KOPT-K1 (cell line): ENCODE results near the gene ANKRD34A.
"Not testable (repeated sequence)": the region's sequence is repeated elsewhere in the genome, so short reads cannot be mapped to it uniquely, and the experiment has no call there.

Experiments
- H3K27ac ChIP-seq: fragments of 200-600 bp; sonication (generic); 2 replicates; pipeline ENCODE4 v1.5.1; 2016; ENCODE audit warnings: antibody characterized with exemption, mild to moderate bottlenecking, low read depth, low read length; ENCODE audit not compliant: poor library complexity, severe bottlenecking
- H3K36me3 ChIP-seq: fragments of 200-600 bp; sonication (generic); 2 replicates; pipeline ENCODE4 v1.5.1; 2017; ENCODE audit warnings: antibody characterized with exemption, mild to moderate bottlenecking, low read length, moderate library complexity; ENCODE audit not compliant: insufficient read depth
- H3K9me3 ChIP-seq: fragments of 200-600 bp; sonication (generic); 2 replicates; pipeline ENCODE4 v1.5.1; 2017; ENCODE audit warnings: antibody characterized with exemption, low read length, mild to moderate bottlenecking; ENCODE audit not compliant: insufficient read depth, poor library complexity, severe bottlenecking

ANKRD34A gene

GRCh38 chr1:145949219-145949618 is 15.2 kb downstream of the ANKRD34A start:
- no peak overlapping the region for H3K27ac ChIP-seq

GRCh38 chr1:145947551-145947950 is 16.8 kb downstream of the ANKRD34A start:
- Histone ChIP-seq H3K27ac (no peak overlapping the region), H3K9me3 (no peaks in the 10 kb centered on the region), H3K36me3 (peaks cover 70% of the 10 kb centered on the region)

More at GRCh38 chr1:145949219-145949618, 15.2 kb downstream of the ANKRD34A start:
- Histone ChIP-seq H3K36me3 (peaks cover 64% of the 10 kb centered on the region), H3K9me3 (no peaks in the 10 kb centered on the region)

GRCh38 chr1:145946477-145946986 is 17.8 kb downstream of the ANKRD34A start:
- H3K36me3 ChIP-seq, result peaks cover 76% of the 10 kb centered on the region
- no peak overlapping the region for H3K27ac ChIP-seq
- no peaks in the 10 kb centered on the region for H3K9me3 ChIP-seq

- Histone ChIP-seq H3K9me3 (no peaks in the 10 kb centered on the region), H3K27ac (no peak overlapping the region), H3K36me3 (peaks cover 79% of the 10 kb centered on the region)
Measured at GRCh38 chr1:145944532-145944931, 19.8 kb downstream of the ANKRD34A start.

GRCh38 chr1:145942871-145943270 is 21.5 kb downstream of the ANKRD34A start:
- no peak overlapping the region for H3K27ac ChIP-seq
- H3K36me3 ChIP-seq, result peaks cover 65% of the 10 kb centered on the region
- H3K9me3 ChIP-seq, result no peaks in the 10 kb centered on the region

- no peaks in the 10 kb centered on the region for H3K9me3 ChIP-seq
- H3K36me3 ChIP-seq, result peaks cover 65% of the 10 kb centered on the region
- no peak overlapping the region for H3K27ac ChIP-seq
Measured at GRCh38 chr1:145942405-145942804, 22.0 kb downstream of the ANKRD34A start.

GRCh38 chr1:145937436-145937835 is 26.9 kb downstream of the ANKRD34A start:
- H3K27ac ChIP-seq, result no peak overlapping the region
- H3K36me3 ChIP-seq, result peaks cover 59% of the 10 kb centered on the region
- no peaks in the 10 kb centered on the region for H3K9me3 ChIP-seq

GRCh38 chr1:145936247-145936646 is 28.1 kb downstream of the ANKRD34A start:
- peaks cover 50% of the 10 kb centered on the region for H3K36me3 ChIP-seq

GRCh38 chr1:145935708-145936107 is 28.7 kb downstream of the ANKRD34A start:
- H3K9me3 ChIP-seq, result no peaks in the 10 kb centered on the region
- no peak overlapping the region for H3K27ac ChIP-seq
- H3K36me3 ChIP-seq, result peaks cover 46% of the 10 kb centered on the region

More at GRCh38 chr1:145936247-145936646, 28.1 kb downstream of the ANKRD34A start:
- H3K27ac ChIP-seq, result no peak overlapping the region
- no peaks in the 10 kb centered on the region for H3K9me3 ChIP-seq

GRCh38 chr1:145932522-145933009 is 31.8 kb downstream of the ANKRD34A start:
- peaks cover 38% of the 10 kb centered on the region for H3K36me3 ChIP-seq
- not testable (repeated sequence) for H3K9me3 ChIP-seq, H3K27ac ChIP-seq

GRCh38 chr1:145927916-145928643 is 36.3 kb downstream of the ANKRD34A start:
- Histone ChIP-seq H3K9me3 (no peaks in the 10 kb centered on the region), H3K36me3 (peaks cover 21% of the 10 kb centered on the region), H3K27ac (peak overlapping the region; percentile 84)

GRCh38 chr1:145927063-145927886 is 37.1 kb downstream of the ANKRD34A start, which contains the start of gene RBM8A:
TSS of gene RBM8A (minus strand) at chr1:145927484. CDS start at chr1:145927426, 58 bp downstream.
- Histone ChIP-seq H3K9me3 (no peaks in the 10 kb centered on the region), H3K27ac (peak within 1 kb of the TSS; percentile 84), H3K36me3 (peaks cover 29% of the 10 kb centered on the region)

- Histone ChIP-seq H3K9me3 (no peaks in the 10 kb centered on the region), H3K36me3 (peaks cover 30% of the 10 kb centered on the region), H3K27ac (peak overlapping the region; percentile 84)
Measured at GRCh38 chr1:145926686-145927062, 37.7 kb downstream of the ANKRD34A start.

- Histone ChIP-seq H3K9me3 (no peaks in the 10 kb centered on the region), H3K27ac (no peak overlapping the region), H3K36me3 (peaks cover 30% of the 10 kb centered on the region)
Measured at GRCh38 chr1:145922266-145922665, 42.1 kb downstream of the ANKRD34A start.

GRCh38 chr1:145920297-145920696 is 44.1 kb downstream of the ANKRD34A start:
- H3K27ac ChIP-seq, H3K9me3 ChIP-seq: not testable (repeated sequence)
- H3K36me3 ChIP-seq, result peaks cover 36% of the 10 kb centered on the region
